22Rv1 (cell line): ENCODE measurements around the gene B9D1.

Experiments used
- H3K27ac ChIP-seq: fragments of 450-650 bp; 2 replicates; pipeline ENCODE4 v1.5.1; 2017
- CTCF ChIP-seq: fragments of 450-650 bp; IDR thresholded peaks from 2 replicates; pipeline ENCODE4 v1.5.1; 2017; ENCODE audit warnings: mild to moderate bottlenecking
- ZFX ChIP-seq: fragments of 450-650 bp; IDR thresholded peaks from 2 replicates; pipeline ENCODE4 v1.6.1; 2017; ENCODE audit warnings: antibody characterized with exemption, borderline replicate concordance

The B9D1 gene

GRCh38 chr17:19333736-19334290, 28.7 kb downstream of the B9D1 start:
- H3K27ac ChIP-seq, result no peak overlapping the region
- TF ChIP-seq CTCF (no peak), ZFX (no peak)

GRCh38 chr17:19333132-19333440, 29.4 kb downstream of the B9D1 start:
- TF ChIP-seq CTCF (no peak), ZFX (no peak)
- no peak overlapping the region for H3K27ac ChIP-seq

GRCh38 chr17:19332371-19333131, 30.0 kb downstream of the B9D1 start:
- TF ChIP-seq CTCF, result no peak
- H3K27ac ChIP-seq, result no peak overlapping the region

GRCh38 chr17:19331543-19332245, 30.8 kb downstream of the B9D1 start:
- TF ChIP-seq CTCF, result no peak
- no peak for TF ChIP-seq ZFX
- H3K27ac ChIP-seq, result no peak overlapping the region

GRCh38 chr17:19331134-19331533, 31.4 kb downstream of the B9D1 start:
- no peak overlapping the region for H3K27ac ChIP-seq
- TF ChIP-seq ZFX (no peak), CTCF (no peak)

- no peak for TF ChIP-seq CTCF
- TF ChIP-seq ZFX, result no peak
- no peak overlapping the region for H3K27ac ChIP-seq
These were observed 32.3 kb downstream of the B9D1 start for GRCh38 chr17:19330271-19330670.

- TF ChIP-seq CTCF (no peak), ZFX (no peak)
- no peak overlapping the region for H3K27ac ChIP-seq
These were observed 32.7 kb downstream of the B9D1 start for GRCh38 chr17:19329839-19330238.
